IgD-negative memory B cell (primary cell): ENCODE data around the gene DUSP16. TPM values are rescaled to one million over a fixed set of nuclear protein-coding genes. Genes with fewer than 3 reads are reported as not detected.
"Not testable (repeated sequence)": the region's sequence is repeated elsewhere in the genome, so short reads cannot be mapped to it uniquely, and the experiment has no call there.

Experiments used
- H3K27ac Mint-ChIP-seq, 3 donors: one replicate each; pipeline ENCODE4 v1.8.0; 2020 to 2022; ENCODE audit warnings: mild to moderate bottlenecking in 3 of 3, mixed read lengths in 3 of 3, moderate library complexity in 1 of 3
- H3K27me3 Mint-ChIP-seq: one replicate; pipeline ENCODE4 v1.8.0; 2021; ENCODE audit warnings: mixed read lengths
- H3K36me3 Mint-ChIP-seq: one replicate; pipeline ENCODE4 v1.8.0; 2020; ENCODE audit warnings: mild to moderate bottlenecking, mixed read lengths
- H3K4me1 Mint-ChIP-seq, 3 donors: one replicate each; pipeline ENCODE4 v1.8.0; 2020 to 2022; ENCODE audit warnings: mixed read lengths in 3 of 3, mild to moderate bottlenecking in 1 of 3
- H3K4me3 Mint-ChIP-seq, 4 donors: one replicate each; pipeline ENCODE4 v1.8.0; 2020 to 2022; ENCODE audit warnings: mild to moderate bottlenecking in 4 of 4, mixed read lengths in 4 of 4, moderate library complexity in 3 of 4
- H3K9me3 Mint-ChIP-seq, 3 donors: one replicate each; pipeline ENCODE4 v1.8.0; 2020 to 2021; ENCODE audit warnings: mixed read lengths in 3 of 3, mild to moderate bottlenecking in 1 of 3
- polyA plus RNA-seq: library from polyadenylated mRNA; unstranded; fragments of 300-500 nt; fragmentation: Illumina TruSeq; gene quantifications from one replicate; pipeline ENCODE4 v1.2.3, GENCODE V29; 2021

The DUSP16 gene
- polyA plus RNA-seq, 1 donor from 2014 or later, result 0.30 TPM

- Mint-ChIP-seq H3K4me1 (peaks cover 4 to 13% (median 8%) of the 10 kb centered on the region in 3 donors), H3K27ac (no peak overlapping the region), H3K36me3 (no peaks in the 10 kb centered on the region), H3K4me3 (no peak overlapping the region), H3K27me3 (no peaks in the 10 kb centered on the region), H3K9me3 (no peaks in the 10 kb centered on the region)
These were observed 54.1 kb downstream of the DUSP16 start for GRCh38 chr12:12508612-12509011.

- H3K9me3 Mint-ChIP-seq, result no peaks in the 10 kb centered on the region
- H3K27ac Mint-ChIP-seq, result no peak overlapping the region
- H3K4me3 Mint-ChIP-seq, result peak overlapping the region in 1 of 4 donors; percentile 17
- H3K36me3 Mint-ChIP-seq, result no peaks in the 10 kb centered on the region
- peaks cover 4 to 15% (median 8%) of the 10 kb centered on the region in 3 donors for H3K4me1 Mint-ChIP-seq
- no peaks in the 10 kb centered on the region for H3K27me3 Mint-ChIP-seq
These were observed 55.5 kb downstream of the DUSP16 start for GRCh38 chr12:12507121-12507520.

GRCh38 chr12:12506496-12506890, 56.2 kb downstream of the DUSP16 start:
- no peak overlapping the region for H3K4me3 Mint-ChIP-seq
- no peaks in the 10 kb centered on the region for H3K27me3 Mint-ChIP-seq
- peaks cover 4 to 15% (median 8%) of the 10 kb centered on the region in 3 donors for H3K4me1 Mint-ChIP-seq
- no peaks in the 10 kb centered on the region for H3K36me3 Mint-ChIP-seq
- no peak overlapping the region for H3K27ac Mint-ChIP-seq
- H3K9me3 Mint-ChIP-seq, result no peaks in the 10 kb centered on the region

- no peaks in the 10 kb centered on the region for H3K36me3 Mint-ChIP-seq
- H3K4me3 Mint-ChIP-seq, result no peak overlapping the region
- no peaks in the 10 kb centered on the region for H3K27me3 Mint-ChIP-seq
- no peaks in the 10 kb centered on the region for H3K9me3 Mint-ChIP-seq
- peaks cover 4 to 15% (median 9%) of the 10 kb centered on the region in 3 donors for H3K4me1 Mint-ChIP-seq
- no peak overlapping the region for H3K27ac Mint-ChIP-seq
These were observed 56.8 kb downstream of the DUSP16 start for GRCh38 chr12:12505544-12506495.

GRCh38 chr12:12503384-12504078, 59.1 kb downstream of the DUSP16 start:
- H3K27ac Mint-ChIP-seq, result no peak overlapping the region
- H3K27me3 Mint-ChIP-seq, result no peaks in the 10 kb centered on the region
- no peaks in the 10 kb centered on the region for H3K36me3 Mint-ChIP-seq
- H3K4me3 Mint-ChIP-seq, result no peak overlapping the region
- peaks cover 4 to 15% (median 10%) of the 10 kb centered on the region in 3 donors for H3K4me1 Mint-ChIP-seq
- no peaks in the 10 kb centered on the region for H3K9me3 Mint-ChIP-seq

GRCh38 chr12:12502815-12503151, 59.9 kb downstream of the DUSP16 start:
- H3K36me3 Mint-ChIP-seq, result no peaks in the 10 kb centered on the region
- peaks cover 4 to 15% (median 10%) of the 10 kb centered on the region in 3 donors for H3K4me1 Mint-ChIP-seq
- H3K27ac Mint-ChIP-seq, result no peak overlapping the region
- H3K9me3 Mint-ChIP-seq, result no peaks in the 10 kb centered on the region
- H3K27me3 Mint-ChIP-seq, result no peaks in the 10 kb centered on the region
- H3K4me3 Mint-ChIP-seq, result no peak overlapping the region

GRCh38 chr12:12502130-12502814, 60.4 kb downstream of the DUSP16 start:
- not testable (repeated sequence) for H3K4me3 Mint-ChIP-seq, H3K36me3 Mint-ChIP-seq, H3K9me3 Mint-ChIP-seq, H3K27me3 Mint-ChIP-seq, H3K27ac Mint-ChIP-seq
- H3K4me1 Mint-ChIP-seq, result peaks cover 4 to 15% (median 10%) of the 10 kb centered on the region in 3 donors

GRCh38 chr12:12501121-12501520, 61.5 kb downstream of the DUSP16 start:
- H3K4me1 Mint-ChIP-seq, result peaks cover 3 to 12% (median 10%) of the 10 kb centered on the region in 3 donors
- no peak overlapping the region for H3K4me3 Mint-ChIP-seq

GRCh38 chr12:12499909-12500604, 62.6 kb downstream of the DUSP16 start:
- no peak overlapping the region for H3K4me3 Mint-ChIP-seq
- no peaks in the 10 kb centered on the region for H3K9me3 Mint-ChIP-seq
- no peaks in the 10 kb centered on the region for H3K36me3 Mint-ChIP-seq
- H3K27me3 Mint-ChIP-seq, result no peaks in the 10 kb centered on the region
- H3K27ac Mint-ChIP-seq, result peak overlapping the region in 1 of 3 donors; percentile 40
- peaks cover 0 to 6% (median 5%) of the 10 kb centered on the region in 3 donors for H3K4me1 Mint-ChIP-seq

More at GRCh38 chr12:12501121-12501520, 61.5 kb downstream of the DUSP16 start:
- H3K9me3 Mint-ChIP-seq, result no peaks in the 10 kb centered on the region
- no peak overlapping the region for H3K27ac Mint-ChIP-seq
- H3K36me3 Mint-ChIP-seq, result no peaks in the 10 kb centered on the region
- H3K27me3 Mint-ChIP-seq, result no peaks in the 10 kb centered on the region

GRCh38 chr12:12498210-12498609, 64.5 kb downstream of the DUSP16 start:
- peaks cover 0 to 3% (median 0%) of the 10 kb centered on the region in 3 donors for H3K4me1 Mint-ChIP-seq
- H3K9me3 Mint-ChIP-seq, result no peaks in the 10 kb centered on the region
- no peak overlapping the region for H3K27ac Mint-ChIP-seq
- H3K4me3 Mint-ChIP-seq, result no peak overlapping the region
- no peaks in the 10 kb centered on the region for H3K36me3 Mint-ChIP-seq
- no peaks in the 10 kb centered on the region for H3K27me3 Mint-ChIP-seq

GRCh38 chr12:12495536-12495935, 67.1 kb downstream of the DUSP16 start:
- H3K36me3 Mint-ChIP-seq, result no peaks in the 10 kb centered on the region
- no peak overlapping the region for H3K27ac Mint-ChIP-seq
- H3K9me3 Mint-ChIP-seq, result no peaks in the 10 kb centered on the region
- H3K27me3 Mint-ChIP-seq, result no peaks in the 10 kb centered on the region
- no peak overlapping the region for H3K4me3 Mint-ChIP-seq
- H3K4me1 Mint-ChIP-seq, result no peaks in the 10 kb centered on the region

GRCh38 chr12:12492547-12492946, 70.1 kb downstream of the DUSP16 start:
- H3K36me3 Mint-ChIP-seq, result no peaks in the 10 kb centered on the region
- H3K4me1 Mint-ChIP-seq, result no peaks in the 10 kb centered on the region
- no peak overlapping the region for H3K27ac Mint-ChIP-seq
- no peaks in the 10 kb centered on the region for H3K27me3 Mint-ChIP-seq
- H3K4me3 Mint-ChIP-seq, result no peak overlapping the region
- no peaks in the 10 kb centered on the region for H3K9me3 Mint-ChIP-seq

GRCh38 chr12:12491606-12492005, 71.1 kb downstream of the DUSP16 start:
- Mint-ChIP-seq H3K4me1 (peaks cover 0 to 2% (median 0%) of the 10 kb centered on the region in 3 donors), H3K27me3 (no peaks in the 10 kb centered on the region), H3K9me3 (no peaks in the 10 kb centered on the region), H3K27ac (no peak overlapping the region), H3K36me3 (peaks cover 2% of the 10 kb centered on the region), H3K4me3 (no peak overlapping the region)

- Mint-ChIP-seq H3K36me3 (peaks cover 2% of the 10 kb centered on the region), H3K4me1 (peaks cover 0 to 2% (median 0%) of the 10 kb centered on the region in 3 donors), H3K4me3 (no peak overlapping the region), H3K27ac (peak overlapping the region in 1 of 3 donors; percentile 35), H3K9me3 (no peaks in the 10 kb centered on the region), H3K27me3 (no peaks in the 10 kb centered on the region)
These were observed 73.7 kb downstream of the DUSP16 start for GRCh38 chr12:12488823-12489550.
